Sigmoid colon (tissue), 7 donors: ENCODE measurements around the gene PFKP. TPM values are rescaled to one million over a fixed set of nuclear protein-coding genes. Genes with fewer than 3 reads are reported as not detected.

Experiments used
- DNase-seq: peaks from one replicate; pipeline ENCODE4 v3.0.0-alpha.2; 2019
- H3K27ac ChIP-seq, 4 donors: fragments of 200-600 bp; sonication (generic); one replicate each; pipeline ENCODE4 v1.5.1; 2016 to 2019; ENCODE audit warnings: mild to moderate bottlenecking in 1 of 4
- H3K27me3 ChIP-seq, 3 donors: fragments of 200-600 bp; sonication (generic); one replicate each; pipeline ENCODE4 v1.5.1; 2019; ENCODE audit warnings: mild to moderate bottlenecking in 1 of 3
- H3K36me3 ChIP-seq, 4 donors: fragments of 200-600 bp; sonication (generic); one replicate each; pipeline ENCODE4 v1.5.1; 2016 to 2019
- H3K4me1 ChIP-seq, 4 donors: fragments of 200-600 bp; sonication (generic); one replicate each; pipeline ENCODE4 v1.5.1; 2017 to 2019
- H3K4me3 ChIP-seq, 4 donors: fragments of 200-600 bp; sonication (generic); one replicate each; pipeline ENCODE4 v1.5.1; 2017 to 2019; ENCODE audit warnings: mild to moderate bottlenecking in 2 of 4, moderate library complexity in 1 of 4
- H3K9me3 ChIP-seq, 4 donors: fragments of 200-600 bp in 3 of 4; sonication (generic) in 3 of 4; one replicate each; pipeline versions ENCODE4 v1.5.1 to v1.6.1; 2013 to 2019
- CTCF ChIP-seq, 4 experiments: fragments of 450-650 bp in 3 of 4; fragments of 200-600 bp in 1 of 4; IDR thresholded peaks; one replicate each; pipeline ENCODE4 v1.5.1; 2016 to 2019; ENCODE audit warnings: antibody characterized with exemption in 4 of 4, mild to moderate bottlenecking in 3 of 4, moderate library complexity in 2 of 4
- EP300 ChIP-seq, 4 donors: sonication (generic); formaldehyde crosslinking; IDR thresholded peaks; one replicate each; pipeline ENCODE4 v1.6.1; 2017; ENCODE audit warnings: antibody characterized with exemption in 4 of 4
- POLR2A ChIP-seq, 2 donors: fragments of 450-650 bp; IDR thresholded peaks; one replicate each; pipeline ENCODE4 v1.6.1; 2016; ENCODE audit warnings: antibody characterized with exemption in 2 of 2, mild to moderate bottlenecking in 2 of 2, moderate library complexity in 2 of 2
- POLR2AphosphoS5 ChIP-seq, 4 donors: sonication (generic); formaldehyde crosslinking; IDR thresholded peaks; one replicate each; pipeline ENCODE4 v1.6.1; 2017; ENCODE audit warnings: antibody characterized with exemption in 4 of 4
- WGBS, 2 donors: extraction: QIAGEN DNeasy Blood & Tissue Kit; methylation state at CpG; one replicate each; pipeline ENCODE4 v1.1.7; 2013; 5-methylcytosine and 5-hydroxymethylcytosine counted together
- intact Hi-C: fragments of 100-400 bp; cut with DNase I; formaldehyde crosslinking; loops from one replicate; pipeline ENCODE4 v1.15.1; 2023
- polyA plus RNA-seq, 3 donors: library from polyadenylated mRNA; stranded (reverse); fragments of 200-250 nt; gene quantifications; one replicate each; pipeline ENCODE4 v1.2.3, GENCODE V29; 2013
- total RNA-seq, 4 donors: library from RNA; depleted of rRNA; stranded (reverse); fragments of >200 nt; gene quantifications; one replicate each; pipeline ENCODE4 v1.1.0, GENCODE V29; 2016
- donor health status: healthy with polysubstance abuse.
- donor health status: Bipolar disorder and iron deficiency.
- donor health status: healthy.

The PFKP gene
- total and polyA plus RNA-seq, 7 donors = 26.4 to 105 (median 46.0) TPM

GRCh38 chr10:3148041-3148440 is 80.7 kb downstream of the PFKP start:
- peaks cover 49 to 100% (median 73%) of the 10 kb centered on the region in 4 donors for H3K36me3 ChIP-seq
- H3K4me3 ChIP-seq = no peak overlapping the region
- DNase-seq = peak; percentile 42
- H3K9me3 ChIP-seq = no peaks in the 10 kb centered on the region
- H3K27ac ChIP-seq = no peak overlapping the region
- H3K27me3 ChIP-seq = no peaks in the 10 kb centered on the region
- intact Hi-C loops = no loop called here
- no peak for TF ChIP-seq POLR2A (IDR thresholded peaks at IDR 0.05)
- TF ChIP-seq POLR2AphosphoS5 (IDR thresholded peaks at IDR 0.05) = no peak
- no peak for TF ChIP-seq CTCF (IDR thresholded peaks at IDR 0.05)
- no peak for TF ChIP-seq EP300 (IDR thresholded peaks at IDR 0.05)
- no peaks in the 10 kb centered on the region for H3K4me1 ChIP-seq
- WGBS, 2 donors = 82 to 91% methylated on average over 17 of the region's 17 CpGs

- DNase-seq = no peak
- intact Hi-C loops = no loop called here
- H3K4me1 ChIP-seq = no peaks in the 10 kb centered on the region
- H3K27me3 ChIP-seq = no peaks in the 10 kb centered on the region
- WGBS, 2 donors = 44 to 85% methylated on average over 9 of the region's 9 CpGs
- TF ChIP-seq EP300 (IDR thresholded peaks at IDR 0.05) (no peak), CTCF (IDR thresholded peaks at IDR 0.05) (no peak), POLR2AphosphoS5 (IDR thresholded peaks at IDR 0.05) (no peak), POLR2A (IDR thresholded peaks at IDR 0.05) (no peak)
- H3K27ac ChIP-seq = no peak overlapping the region
- H3K4me3 ChIP-seq = no peak overlapping the region
- H3K9me3 ChIP-seq = no peaks in the 10 kb centered on the region
- peaks cover 39 to 100% (median 67%) of the 10 kb centered on the region in 4 donors for H3K36me3 ChIP-seq
Observed at GRCh38 chr10:3148994-3149393, 81.6 kb downstream of the PFKP start.

- Histone ChIP-seq H3K9me3 (no peaks in the 10 kb centered on the region), H3K27ac (no peak overlapping the region), H3K4me1 (no peaks in the 10 kb centered on the region), H3K4me3 (no peak overlapping the region), H3K36me3 (peaks cover 30 to 100% (median 65%) of the 10 kb centered on the region in 4 donors), H3K27me3 (no peaks in the 10 kb centered on the region)
- no peak for DNase-seq
- intact Hi-C loops = no loop called here
- no peak for TF ChIP-seq EP300 (IDR thresholded peaks at IDR 0.05)
- TF ChIP-seq POLR2A (IDR thresholded peaks at IDR 0.05) = no peak
- TF ChIP-seq CTCF (IDR thresholded peaks at IDR 0.05) = no peak
- TF ChIP-seq POLR2AphosphoS5 (IDR thresholded peaks at IDR 0.05) = no peak
- WGBS, 2 donors = 69 to 91% methylated on average over 11 of the region's 11 CpGs
Observed at GRCh38 chr10:3149918-3150317, 82.6 kb downstream of the PFKP start.

- WGBS, 2 donors = 91 to 93% methylated on average over 13 of the region's 13 CpGs
- H3K4me3 ChIP-seq = no peak overlapping the region
- TF ChIP-seq EP300 (IDR thresholded peaks at IDR 0.05) = no peak
- TF ChIP-seq CTCF (IDR thresholded peaks at IDR 0.05) = no peak
- TF ChIP-seq POLR2A (IDR thresholded peaks at IDR 0.05) = no peak
- no peak for TF ChIP-seq POLR2AphosphoS5 (IDR thresholded peaks at IDR 0.05)
- no peak for DNase-seq
- no peak overlapping the region for H3K27ac ChIP-seq
- no peaks in the 10 kb centered on the region for H3K4me1 ChIP-seq
- no peaks in the 10 kb centered on the region for H3K27me3 ChIP-seq
- H3K9me3 ChIP-seq = no peaks in the 10 kb centered on the region
- intact Hi-C loops = no loop called here
- peaks cover 31 to 100% (median 65%) of the 10 kb centered on the region in 4 donors for H3K36me3 ChIP-seq
Observed at GRCh38 chr10:3150366-3150765, 83.0 kb downstream of the PFKP start.

GRCh38 chr10:3150961-3151360 is 83.6 kb downstream of the PFKP start:
- Histone ChIP-seq H3K27ac (no peak overlapping the region), H3K9me3 (no peaks in the 10 kb centered on the region), H3K4me3 (no peak overlapping the region), H3K36me3 (peaks cover 30 to 100% (median 64%) of the 10 kb centered on the region in 4 donors), H3K4me1 (no peaks in the 10 kb centered on the region), H3K27me3 (no peaks in the 10 kb centered on the region)
- no peak for DNase-seq
- intact Hi-C loops = no loop called here
- 96% methylated on average over 14 of the region's 14 CpGs for WGBS, 2 donors
- TF ChIP-seq CTCF (IDR thresholded peaks at IDR 0.05) (no peak), POLR2AphosphoS5 (IDR thresholded peaks at IDR 0.05) (no peak), EP300 (IDR thresholded peaks at IDR 0.05) (no peak), POLR2A (IDR thresholded peaks at IDR 0.05) (no peak)
